CD4-positive, alpha-beta T cell treated with Interleukin-12 subunit alpha and Interleukin-12 subunit beta, for 1 hour (primary cell): ENCODE data around the gene ETHE1.

ENCODE experiments used
- DNase-seq: peaks from one replicate; pipeline ENCODE4 v3.0.0-alpha.2; 2020

The ETHE1 gene

DNA sequence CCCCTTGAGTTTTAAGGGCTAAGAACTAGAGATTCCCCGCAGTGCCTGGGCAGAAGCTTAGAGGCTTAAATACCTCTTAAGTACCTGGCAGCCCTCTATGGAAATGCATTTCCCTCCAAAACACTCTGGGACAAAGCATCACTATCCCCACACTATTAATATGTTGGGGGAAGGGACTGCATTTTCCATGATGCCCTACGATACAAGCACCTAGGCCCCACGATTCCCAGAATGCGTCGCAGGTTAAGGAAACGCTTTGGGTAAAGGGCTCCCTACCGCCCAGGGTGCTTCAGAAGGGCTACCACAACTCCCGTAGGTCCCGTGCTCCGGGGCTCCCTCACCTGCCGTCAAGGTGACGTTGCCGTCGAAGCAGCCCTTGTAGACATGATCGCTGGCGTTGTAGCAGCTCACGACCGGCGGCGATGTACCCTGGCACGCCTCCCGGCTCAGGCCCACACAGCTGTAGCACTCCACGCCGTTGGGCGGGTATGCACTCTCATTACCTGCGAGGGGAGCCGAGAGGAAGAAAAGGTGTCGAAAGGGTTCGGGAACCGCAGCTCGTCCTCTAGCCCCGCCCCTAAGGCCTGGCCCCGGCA is 64.1 kb downstream of the ETHE1 start:
- DNase-seq: no peak

DNA sequence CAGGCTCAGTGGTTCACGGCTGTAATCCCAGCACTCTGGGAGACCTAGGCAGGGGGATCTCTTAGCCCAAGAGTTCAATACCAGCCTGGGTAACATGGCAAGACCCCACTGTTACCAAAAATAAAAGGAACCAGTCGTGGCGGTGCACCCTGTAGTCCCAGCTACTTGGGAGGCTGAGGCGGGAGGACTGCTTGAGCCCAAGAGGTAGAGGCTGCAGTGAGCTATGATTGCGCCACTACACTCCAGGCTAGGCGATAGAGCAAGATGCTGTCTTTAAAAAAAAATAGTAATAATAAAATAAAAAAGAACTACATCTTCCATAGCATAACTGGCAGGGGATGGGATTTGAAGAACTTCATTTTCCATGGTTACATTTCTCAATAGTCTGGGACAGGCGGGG is 64.6 kb downstream of the ETHE1 start:
- no peak for DNase-seq

DNA sequence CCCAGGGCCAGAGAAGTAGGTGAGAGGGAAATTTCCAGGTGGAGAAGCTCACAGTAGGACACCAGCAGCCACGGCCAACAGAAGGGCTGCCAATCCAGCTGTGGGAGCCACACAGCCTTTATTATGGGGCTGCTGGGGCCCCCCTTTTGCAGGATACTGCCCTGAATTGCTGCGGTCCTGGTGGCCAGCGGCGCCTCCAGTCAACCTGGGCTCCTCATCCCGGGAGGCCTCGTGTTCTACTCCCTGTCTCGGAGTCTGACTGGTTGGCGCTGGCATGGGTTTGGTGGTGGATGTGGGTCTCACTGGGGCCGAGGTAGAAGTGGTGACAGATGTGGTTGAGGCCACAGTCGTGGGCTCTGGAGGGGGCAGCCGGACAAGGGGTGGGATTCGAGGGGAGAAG is 65.7 kb downstream of the ETHE1 start:
- DNase-seq: no peak

DNA sequence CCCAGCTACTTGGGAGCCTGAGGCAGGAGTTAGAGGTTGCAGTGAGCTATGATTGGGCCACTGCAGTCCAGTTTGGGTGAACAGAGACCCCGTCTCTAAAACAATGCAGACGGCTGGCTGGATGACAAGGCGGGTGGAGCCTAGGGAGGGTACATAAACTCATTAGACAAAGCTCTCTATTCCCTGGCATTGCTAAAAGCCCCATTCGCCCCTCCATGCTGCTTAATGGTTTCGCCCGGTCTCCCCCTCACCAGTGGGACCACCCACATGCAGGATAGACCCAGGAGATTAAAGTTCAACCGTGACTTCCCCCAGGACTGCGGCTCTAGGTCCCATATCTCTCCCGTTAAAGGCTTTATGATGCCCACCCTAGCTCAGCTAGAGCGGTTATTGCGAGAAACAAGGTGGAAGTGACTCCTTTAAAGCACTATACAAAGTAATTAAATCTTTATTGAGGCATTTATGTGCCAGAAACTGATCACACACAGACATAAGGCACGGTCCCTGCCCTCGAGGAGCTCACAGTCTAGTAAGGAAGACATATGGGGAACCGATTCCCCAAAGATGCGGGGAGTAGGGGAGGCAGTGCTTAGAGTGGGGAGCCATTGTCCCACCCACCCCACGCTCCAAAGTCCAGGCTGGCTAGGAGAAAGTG is 66.5 kb downstream of the ETHE1 start:
- no peak for DNase-seq

DNA sequence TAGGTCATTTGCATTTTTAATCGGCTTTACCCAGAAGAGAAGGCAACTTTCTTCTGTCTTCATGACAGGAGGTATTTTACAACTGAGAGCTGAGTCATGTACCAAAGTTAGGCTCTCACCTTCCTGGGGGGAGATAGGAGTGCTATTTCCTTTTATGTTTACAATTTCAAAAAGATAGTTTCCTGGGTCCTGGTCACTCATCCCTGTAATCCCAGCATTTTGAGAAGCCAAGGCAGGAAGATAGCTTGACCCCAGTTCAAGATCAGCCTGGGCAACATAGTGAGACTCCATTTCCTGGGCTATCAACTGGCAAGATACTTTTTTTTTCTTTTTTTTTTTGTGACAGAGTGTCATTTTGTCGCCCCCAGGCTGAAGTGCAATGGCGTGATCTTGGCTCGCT is 69.2 kb downstream of the ETHE1 start:
- DNase-seq: no peak
